Astrocyte (in vitro differentiated cells and primary cell): ENCODE data around the gene PARN. TPM values are rescaled to one million over a fixed set of nuclear protein-coding genes. Genes with fewer than 3 reads are reported as not detected.

ENCODE experiments used
- DNase-seq: peaks from one replicate; pipeline ENCODE4 v3.0.0-alpha.2; 2010; ENCODE audit warnings: low read depth
- FAIRE-seq: peaks from 2 replicates; lab custom pipeline; 2011; peaks lifted over from hg19 to GRCh38; lab: Jason Lieb, UNC
- H2AFZ ChIP-seq: 2 replicates; pipeline ENCODE4 v1.6.0; 2012; ENCODE audit warnings: low read depth, low read length, inconsistent platforms
- H3K27ac ChIP-seq: 2 replicates; pipeline ENCODE4 v1.5.1; 2011; ENCODE audit warnings: low read depth, low read length, inconsistent platforms
- H3K27me3 ChIP-seq: 2 replicates; pipeline ENCODE4 v1.6.0; 2011; ENCODE audit warnings: low read length, inconsistent platforms; ENCODE audit not compliant: insufficient read depth
- H3K36me3 ChIP-seq: 2 replicates; pipeline ENCODE4 v1.5.1; 2011; ENCODE audit warnings: low read length, inconsistent platforms; ENCODE audit not compliant: insufficient read depth
- H3K4me1 ChIP-seq: 2 replicates; pipeline ENCODE4 v1.5.1; 2011; ENCODE audit warnings: low read length, inconsistent platforms; ENCODE audit not compliant: insufficient read depth
- H3K4me2 ChIP-seq: 2 replicates; pipeline ENCODE4 v1.6.0; 2012; ENCODE audit warnings: low read length, inconsistent platforms
- H3K4me3 ChIP-seq: 2 replicates; pipeline ENCODE4 v1.5.1; 2011; ENCODE audit warnings: low read depth, mild to moderate bottlenecking, low read length, inconsistent platforms; ENCODE audit not compliant: insufficient read depth
- H3K79me2 ChIP-seq: 2 replicates; pipeline ENCODE4 v1.6.0; 2012; ENCODE audit warnings: mild to moderate bottlenecking, low read length, inconsistent platforms; ENCODE audit not compliant: insufficient read depth
- H3K9ac ChIP-seq: 2 replicates; pipeline ENCODE4 v1.6.0; 2012; ENCODE audit warnings: mild to moderate bottlenecking, low read length, inconsistent platforms
- H3K9me3 ChIP-seq: 2 replicates; pipeline ENCODE4 v1.5.1; 2012; ENCODE audit warnings: low read depth, mild to moderate bottlenecking, low read length, inconsistent platforms; ENCODE audit not compliant: insufficient read depth
- H4K20me1 ChIP-seq: 2 replicates; pipeline ENCODE4 v1.6.0; 2012; ENCODE audit warnings: low read length, inconsistent platforms; ENCODE audit not compliant: insufficient read depth
- H3K27ac Mint-ChIP-seq: one replicate; pipeline ENCODE4 v1.8.0; 2021; ENCODE audit warnings: mild to moderate bottlenecking, mixed read lengths; ENCODE audit not compliant: unreplicated experiment
- H3K27me3 Mint-ChIP-seq: one replicate; pipeline ENCODE4 v1.8.0; 2021; ENCODE audit warnings: low read depth, mixed read lengths; ENCODE audit not compliant: unreplicated experiment
- H3K36me3 Mint-ChIP-seq: one replicate; pipeline ENCODE4 v1.8.0; 2021; ENCODE audit warnings: low read depth, mixed read lengths; ENCODE audit not compliant: unreplicated experiment
- H3K4me1 Mint-ChIP-seq: one replicate; pipeline ENCODE4 v1.8.0; 2021; ENCODE audit warnings: low read depth, mixed read lengths; ENCODE audit not compliant: unreplicated experiment
- H3K4me3 Mint-ChIP-seq: one replicate; pipeline ENCODE4 v1.8.0; 2021; ENCODE audit warnings: mild to moderate bottlenecking, moderate library complexity, mixed read lengths; ENCODE audit not compliant: unreplicated experiment
- H3K9me3 Mint-ChIP-seq: one replicate; pipeline ENCODE4 v1.8.0; 2021; ENCODE audit warnings: mild to moderate bottlenecking, mixed read lengths; ENCODE audit not compliant: unreplicated experiment
- CTCF ChIP-seq: IDR thresholded peaks from 2 replicates; pipeline ENCODE4 v1.5.1; 2011; ENCODE audit warnings: low read depth, mild to moderate bottlenecking, inconsistent platforms, low read length, moderate library complexity; ENCODE audit not compliant: insufficient read depth
- EZH2 ChIP-seq: IDR thresholded peaks from 2 replicates; pipeline ENCODE4 v1.6.1; 2012; ENCODE audit warnings: mild to moderate bottlenecking, low read length, inconsistent platforms; ENCODE audit not compliant: insufficient read depth
- total RNA-seq: library from RNA; stranded (reverse); gene quantifications from 2 replicates; pipeline ENCODE4 v1.2.1, GENCODE V29; 2021

PARN gene
- total RNA-seq, 1 donor from 2014 or later = 26.1 TPM

DNA sequence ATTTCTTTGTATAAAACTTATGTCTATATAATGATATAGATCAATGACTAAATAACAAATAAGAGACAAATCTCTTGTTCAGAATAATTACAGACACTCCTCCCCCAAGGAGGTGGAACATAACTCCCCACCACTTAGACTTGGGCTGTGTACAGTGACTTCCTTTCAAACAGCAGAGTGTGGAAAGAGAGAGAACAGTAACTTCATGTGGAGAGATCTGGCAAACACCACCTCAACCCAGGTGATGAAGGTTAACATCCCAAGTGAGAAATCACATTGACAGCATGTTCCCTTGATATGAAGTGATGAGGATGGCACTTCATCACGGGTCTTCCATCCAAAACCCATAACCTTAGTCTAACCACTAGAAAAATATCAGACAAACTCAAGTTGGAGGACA is 169.3 kb downstream of the PARN start:
- Histone ChIP-seq H3K9me3 (no peaks in the 10 kb centered on the region), H4K20me1 (no peaks in the 10 kb centered on the region), H3K4me3 (no peak overlapping the region), H3K9ac (no peak overlapping the region), H3K27ac (no peak overlapping the region), H3K79me2 (no peaks in the 10 kb centered on the region), H3K4me2 (no peak overlapping the region), H3K27me3 (no peaks in the 10 kb centered on the region), H2AFZ (no peak overlapping the region), H3K4me1 (peaks cover 13% of the 10 kb centered on the region), H3K36me3 (no peaks in the 10 kb centered on the region)
- FAIRE-seq (no peak), DNase-seq (no peak)
- peaks cover 10% of the 10 kb centered on the region for H3K36me3 Mint-ChIP-seq
- peaks cover 11% of the 10 kb centered on the region for H3K9me3 Mint-ChIP-seq
- H3K4me1 Mint-ChIP-seq = peaks cover 44% of the 10 kb centered on the region
- no peaks in the 10 kb centered on the region for H3K27me3 Mint-ChIP-seq
- no peak for TF ChIP-seq EZH2
- no peak for TF ChIP-seq CTCF
- no peak overlapping the region for H3K4me3 Mint-ChIP-seq
- H3K27ac Mint-ChIP-seq = no peak overlapping the region

GRCh38 chr16:14458576-14458975 is 171.5 kb downstream of the PARN start:
- H3K4me1 ChIP-seq = peaks cover 17% of the 10 kb centered on the region
- H3K4me3 Mint-ChIP-seq = no peak overlapping the region
- H3K27ac Mint-ChIP-seq = no peak overlapping the region
- H3K36me3 Mint-ChIP-seq = peaks cover 7% of the 10 kb centered on the region
- peaks cover 8% of the 10 kb centered on the region for H3K9me3 Mint-ChIP-seq
- H2AFZ ChIP-seq = no peak overlapping the region
- TF ChIP-seq EZH2 (no peak), CTCF (no peak)
- H3K27ac ChIP-seq = no peak overlapping the region
- no peaks in the 10 kb centered on the region for H3K36me3 ChIP-seq
- peaks cover 58% of the 10 kb centered on the region for H3K4me1 Mint-ChIP-seq
- no peaks in the 10 kb centered on the region for H3K27me3 Mint-ChIP-seq
- no peaks in the 10 kb centered on the region for H3K9me3 ChIP-seq
- H3K4me2 ChIP-seq = no peak overlapping the region
- no peaks in the 10 kb centered on the region for H3K27me3 ChIP-seq
- no peaks in the 10 kb centered on the region for H4K20me1 ChIP-seq
- no peaks in the 10 kb centered on the region for H3K79me2 ChIP-seq
- no peak overlapping the region for H3K4me3 ChIP-seq
- no peak overlapping the region for H3K9ac ChIP-seq
- no peak for FAIRE-seq
- DNase-seq = no peak

DNA sequence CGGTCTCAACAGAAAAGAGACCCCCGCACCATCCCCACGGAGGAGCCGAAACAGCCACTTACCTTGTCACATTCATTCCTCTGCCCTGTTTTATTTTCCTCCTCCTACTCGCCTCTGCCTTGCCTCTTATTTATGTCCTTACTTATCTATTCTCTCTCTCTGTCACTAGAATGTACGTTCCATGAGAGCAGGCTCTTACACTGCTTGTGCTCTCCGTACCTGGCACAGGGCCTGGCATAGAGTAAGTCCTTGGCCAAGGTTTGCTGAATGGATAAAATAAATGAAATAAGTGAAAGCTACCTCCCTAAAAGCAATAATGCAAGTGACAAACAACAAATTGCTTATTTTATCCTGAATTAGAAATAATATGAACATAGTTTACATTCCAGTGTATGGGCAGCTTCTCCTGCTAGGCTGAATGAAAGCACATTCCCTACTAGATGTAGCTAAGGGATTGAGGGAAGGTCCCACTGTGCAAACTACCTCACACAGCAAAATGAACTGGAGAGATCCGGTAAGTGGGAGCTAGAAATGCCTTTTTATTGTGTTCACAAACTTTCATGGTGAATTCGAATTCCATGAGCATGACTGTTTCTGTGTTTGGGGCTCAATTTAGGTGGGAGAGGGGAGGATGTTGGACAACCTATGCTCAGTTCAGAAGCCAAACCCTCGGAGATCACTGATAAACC is 173.1 kb downstream of the PARN start:
- peaks cover 47% of the 10 kb centered on the region for H3K4me1 Mint-ChIP-seq
- no peak for TF ChIP-seq EZH2
- no peak for TF ChIP-seq CTCF
- H3K4me3 ChIP-seq = no peak overlapping the region
- no peaks in the 10 kb centered on the region for H3K79me2 ChIP-seq
- H3K9me3 Mint-ChIP-seq = no peaks in the 10 kb centered on the region
- H3K9me3 ChIP-seq = no peaks in the 10 kb centered on the region
- no peaks in the 10 kb centered on the region for H3K27me3 Mint-ChIP-seq
- no peaks in the 10 kb centered on the region for H3K27me3 ChIP-seq
- no peak overlapping the region for H3K4me3 Mint-ChIP-seq
- FAIRE-seq (peak; percentile 69), DNase-seq (peak; percentile 74)
- H3K9ac ChIP-seq = no peak overlapping the region
- H3K4me1 ChIP-seq = peaks cover 17% of the 10 kb centered on the region
- no peak overlapping the region for H3K27ac ChIP-seq
- H3K36me3 Mint-ChIP-seq = no peaks in the 10 kb centered on the region
- H3K36me3 ChIP-seq = no peaks in the 10 kb centered on the region
- no peak overlapping the region for H2AFZ ChIP-seq
- peak overlapping the region; percentile 34 for H3K4me2 ChIP-seq
- peak overlapping the region; percentile 70 for H3K27ac Mint-ChIP-seq
- no peaks in the 10 kb centered on the region for H4K20me1 ChIP-seq
